Glomerular visceral epithelial cell (primary cell): ENCODE data around the gene NID1.

Experiments
- DNase-seq: peaks from one replicate; pipeline ENCODE4 v3.0.0-alpha.2; 2016; ENCODE audit errors: extremely low spot score

Gene NID1, protein sequence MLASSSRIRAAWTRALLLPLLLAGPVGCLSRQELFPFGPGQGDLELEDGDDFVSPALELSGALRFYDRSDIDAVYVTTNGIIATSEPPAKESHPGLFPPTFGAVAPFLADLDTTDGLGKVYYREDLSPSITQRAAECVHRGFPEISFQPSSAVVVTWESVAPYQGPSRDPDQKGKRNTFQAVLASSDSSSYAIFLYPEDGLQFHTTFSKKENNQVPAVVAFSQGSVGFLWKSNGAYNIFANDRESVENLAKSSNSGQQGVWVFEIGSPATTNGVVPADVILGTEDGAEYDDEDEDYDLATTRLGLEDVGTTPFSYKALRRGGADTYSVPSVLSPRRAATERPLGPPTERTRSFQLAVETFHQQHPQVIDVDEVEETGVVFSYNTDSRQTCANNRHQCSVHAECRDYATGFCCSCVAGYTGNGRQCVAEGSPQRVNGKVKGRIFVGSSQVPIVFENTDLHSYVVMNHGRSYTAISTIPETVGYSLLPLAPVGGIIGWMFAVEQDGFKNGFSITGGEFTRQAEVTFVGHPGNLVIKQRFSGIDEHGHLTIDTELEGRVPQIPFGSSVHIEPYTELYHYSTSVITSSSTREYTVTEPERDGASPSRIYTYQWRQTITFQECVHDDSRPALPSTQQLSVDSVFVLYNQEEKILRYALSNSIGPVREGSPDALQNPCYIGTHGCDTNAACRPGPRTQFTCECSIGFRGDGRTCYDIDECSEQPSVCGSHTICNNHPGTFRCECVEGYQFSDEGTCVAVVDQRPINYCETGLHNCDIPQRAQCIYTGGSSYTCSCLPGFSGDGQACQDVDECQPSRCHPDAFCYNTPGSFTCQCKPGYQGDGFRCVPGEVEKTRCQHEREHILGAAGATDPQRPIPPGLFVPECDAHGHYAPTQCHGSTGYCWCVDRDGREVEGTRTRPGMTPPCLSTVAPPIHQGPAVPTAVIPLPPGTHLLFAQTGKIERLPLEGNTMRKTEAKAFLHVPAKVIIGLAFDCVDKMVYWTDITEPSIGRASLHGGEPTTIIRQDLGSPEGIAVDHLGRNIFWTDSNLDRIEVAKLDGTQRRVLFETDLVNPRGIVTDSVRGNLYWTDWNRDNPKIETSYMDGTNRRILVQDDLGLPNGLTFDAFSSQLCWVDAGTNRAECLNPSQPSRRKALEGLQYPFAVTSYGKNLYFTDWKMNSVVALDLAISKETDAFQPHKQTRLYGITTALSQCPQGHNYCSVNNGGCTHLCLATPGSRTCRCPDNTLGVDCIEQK

DNA sequence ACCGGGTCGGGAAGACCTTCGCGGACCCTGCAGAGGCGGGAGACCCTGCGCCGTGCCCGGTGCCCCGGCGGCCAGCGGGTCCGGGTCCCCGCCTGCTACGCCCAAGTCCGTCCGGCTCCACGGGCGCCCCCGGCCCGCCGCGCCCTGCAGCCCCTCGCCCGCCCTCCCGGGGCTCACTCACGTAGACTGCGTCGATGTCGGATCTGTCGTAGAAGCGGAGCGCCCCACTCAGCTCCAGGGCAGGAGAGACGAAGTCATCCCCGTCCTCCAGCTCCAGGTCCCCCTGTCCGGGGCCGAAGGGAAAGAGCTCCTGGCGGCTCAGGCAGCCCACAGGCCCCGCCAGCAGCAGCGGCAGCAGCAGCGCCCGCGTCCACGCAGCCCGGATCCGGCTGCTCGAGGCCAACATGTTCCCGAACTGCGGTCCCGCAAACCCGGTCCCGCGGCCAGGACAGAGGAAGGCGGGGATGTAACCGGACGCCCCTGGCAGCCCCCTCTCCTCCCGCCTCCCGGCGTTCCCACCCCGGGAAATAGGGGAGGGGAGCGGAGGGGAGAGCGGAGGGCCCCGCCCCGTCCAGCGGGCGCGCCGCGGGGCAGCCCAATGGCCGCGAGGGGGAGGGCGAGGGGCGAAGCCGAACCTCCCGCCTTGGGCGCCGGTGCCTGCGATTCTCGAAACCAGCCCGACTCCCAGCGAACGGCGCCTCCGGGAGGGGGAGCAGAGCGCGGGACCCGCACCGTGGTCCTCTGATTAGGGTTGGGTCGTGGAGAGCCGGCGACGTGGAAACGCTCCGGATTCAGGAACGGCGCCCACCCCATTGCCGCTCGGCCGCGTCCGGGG lies at the start of gene NID1:
Gene NID1 (minus strand): TSS at position 417 of the 835 bp plus-strand sequence. CDS start 11 bp downstream, at position 406.
- DNase-seq = peak; percentile 85

DNA sequence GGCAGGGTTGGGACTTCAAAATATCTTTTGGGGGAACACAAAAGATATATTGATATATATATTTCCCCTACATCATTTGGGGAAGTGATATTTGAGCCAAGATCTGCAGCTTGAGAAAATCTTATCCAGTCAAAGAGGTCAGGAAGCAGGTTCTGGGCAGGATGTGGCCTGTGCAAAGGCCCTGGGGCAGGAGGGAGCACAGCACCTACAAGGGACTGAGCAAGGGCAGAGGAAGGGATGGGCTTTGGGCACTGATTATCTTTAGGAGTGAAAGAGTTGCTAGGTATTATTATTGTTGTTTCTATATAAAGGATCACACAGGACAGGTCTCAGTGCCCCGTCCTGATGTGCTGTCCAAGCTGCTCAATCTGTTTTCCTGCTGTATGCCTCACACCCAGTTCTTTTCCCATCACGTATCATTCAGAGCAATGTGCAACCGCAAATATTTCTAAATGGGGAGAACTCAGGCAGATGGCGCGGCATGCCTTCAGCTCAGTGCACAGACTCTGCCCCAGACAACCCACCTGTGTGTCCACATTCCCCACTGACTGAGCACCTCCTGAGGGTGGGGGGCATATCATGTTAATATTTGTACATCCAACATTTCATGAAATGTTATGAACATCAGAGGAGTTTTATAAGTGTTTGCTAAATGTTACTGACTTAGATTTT lies 49.3 kb upstream of the NID1 start:
- no peak for DNase-seq

DNA sequence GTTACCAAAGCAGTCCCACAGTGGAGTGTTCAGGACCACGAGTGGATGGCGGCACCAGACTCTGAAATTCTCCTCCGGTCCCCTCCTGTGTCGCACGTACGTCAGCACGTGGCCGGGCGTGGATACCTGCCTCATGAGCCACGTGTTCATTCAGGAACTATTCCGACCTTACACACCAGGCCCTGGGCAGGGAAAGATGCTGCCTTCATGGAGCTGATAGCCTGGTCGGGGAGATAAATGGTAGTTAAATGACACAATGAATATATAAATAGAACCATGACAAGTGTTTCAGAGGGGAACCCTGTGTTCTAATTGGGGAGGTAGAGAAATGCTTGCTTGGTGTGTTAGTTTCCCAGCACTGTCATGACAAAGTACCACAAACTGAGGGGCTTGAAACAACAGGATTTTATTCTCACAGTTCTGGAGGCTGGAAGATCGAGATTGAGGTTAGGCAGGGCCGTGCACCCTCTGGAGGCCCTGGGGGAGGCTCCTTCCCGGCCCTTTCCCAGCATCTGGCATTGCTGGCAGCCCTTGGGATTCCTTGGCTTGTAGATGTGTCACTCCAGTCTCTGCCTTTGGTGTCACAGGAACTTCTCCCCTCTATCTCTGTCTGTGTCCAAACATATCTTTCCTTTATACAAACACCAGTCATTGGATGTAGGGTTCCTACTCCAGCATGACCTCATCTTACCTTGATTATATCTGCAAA lies 48.6 kb upstream of the NID1 start:
- DNase-seq = no peak

DNA sequence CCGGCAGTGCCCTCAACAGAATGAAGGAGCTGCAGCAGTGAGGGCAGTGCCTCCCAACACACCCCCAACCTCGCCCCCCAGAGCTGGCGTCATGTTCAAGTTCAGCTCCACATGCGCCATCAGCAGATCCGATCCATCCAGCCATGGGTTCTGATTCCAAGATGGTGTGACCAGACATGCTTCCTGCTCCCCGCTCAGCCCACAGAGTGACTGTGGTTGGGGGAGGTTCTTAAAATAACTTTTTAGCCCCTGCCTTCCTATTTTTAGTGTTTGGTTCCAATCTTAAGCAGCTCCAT lies 47.4 kb upstream of the NID1 start:
- no peak for DNase-seq

DNA sequence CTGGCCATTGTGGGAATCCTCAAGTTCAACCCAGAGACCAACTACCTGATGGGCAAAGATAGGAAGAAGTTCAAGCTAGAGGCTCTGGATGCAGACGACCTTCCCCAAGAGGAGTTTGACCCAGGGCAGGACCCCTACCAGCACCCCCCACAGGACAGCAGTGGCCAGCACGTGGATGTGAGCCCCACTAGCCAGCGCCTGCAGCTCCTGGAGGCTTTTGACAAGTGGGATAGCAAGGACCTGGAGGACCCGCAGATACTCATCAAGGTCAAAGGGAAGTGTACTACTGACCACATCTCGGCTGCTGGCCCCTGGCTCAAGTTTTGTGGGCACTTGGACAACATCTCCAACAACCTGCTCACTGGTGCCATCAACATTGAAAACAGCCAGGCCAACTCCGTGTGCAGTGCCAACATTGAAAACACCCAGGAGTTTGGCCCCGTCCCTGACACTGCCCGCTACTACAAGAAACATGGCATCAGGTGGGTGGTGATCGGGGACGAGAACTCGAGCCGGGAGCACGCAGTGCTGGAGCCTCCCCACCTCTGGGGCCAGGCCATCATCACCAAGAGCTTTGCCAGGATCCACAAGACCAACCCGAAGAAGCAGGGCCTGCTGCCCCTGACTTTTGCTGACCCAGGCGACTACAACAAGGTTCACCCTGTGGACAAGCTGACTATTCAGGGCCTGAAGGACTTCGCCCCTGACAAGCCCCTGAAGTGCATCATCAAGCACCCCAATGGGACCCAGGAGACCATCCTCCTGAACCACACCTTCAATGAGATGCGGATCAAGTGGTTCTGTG lies 46.8 kb upstream of the NID1 start:
- DNase-seq = no peak

DNA sequence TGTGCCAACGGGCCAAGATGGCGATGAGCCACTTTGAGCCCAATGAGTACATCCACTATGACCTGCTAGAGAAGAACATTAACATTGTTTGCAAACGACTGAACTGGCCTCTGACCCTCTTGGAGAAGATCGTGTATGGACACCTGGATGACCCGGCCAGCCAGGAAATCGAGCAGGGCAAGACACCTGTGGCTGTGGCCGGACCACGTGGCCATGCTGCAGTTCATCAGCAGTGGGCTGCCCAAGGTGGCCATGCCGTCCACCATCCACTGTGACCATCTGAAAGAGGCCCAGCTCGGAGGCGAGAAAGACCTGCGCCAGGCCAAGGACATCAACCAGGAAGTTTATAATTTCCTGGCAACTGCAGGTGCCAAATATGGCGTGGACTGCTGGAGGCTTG lies 45.2 kb upstream of the NID1 start:
- no peak for DNase-seq

DNA sequence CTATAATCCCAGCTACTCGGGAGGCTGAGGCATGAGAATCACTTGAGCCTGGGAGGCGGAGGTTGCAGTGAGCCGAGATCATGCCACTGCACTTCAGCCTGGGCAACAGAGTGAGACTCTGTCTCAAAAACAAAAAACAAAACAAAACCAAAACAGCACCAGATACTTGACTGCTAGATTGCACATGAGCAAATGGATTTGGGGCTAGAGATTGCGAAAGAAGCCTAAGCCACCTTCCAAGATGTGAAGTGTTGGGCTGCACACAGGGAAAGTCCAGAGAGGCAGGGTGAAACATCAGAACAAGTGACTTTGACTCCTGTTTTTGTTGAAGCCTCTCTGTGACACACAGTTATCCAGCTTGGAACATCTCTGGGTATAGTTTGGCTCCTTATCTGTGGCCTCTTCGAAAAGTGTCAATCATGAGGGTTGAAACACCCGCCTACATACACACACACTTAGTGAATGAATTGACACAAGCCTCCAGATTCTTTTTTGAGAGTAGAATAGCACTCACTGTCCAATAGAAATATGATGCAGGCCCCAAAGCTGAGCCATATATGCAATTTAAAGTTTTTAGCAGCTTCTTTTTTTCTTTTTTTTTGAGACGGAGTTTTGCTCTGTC lies 43.2 kb upstream of the NID1 start:
- no peak for DNase-seq

DNA sequence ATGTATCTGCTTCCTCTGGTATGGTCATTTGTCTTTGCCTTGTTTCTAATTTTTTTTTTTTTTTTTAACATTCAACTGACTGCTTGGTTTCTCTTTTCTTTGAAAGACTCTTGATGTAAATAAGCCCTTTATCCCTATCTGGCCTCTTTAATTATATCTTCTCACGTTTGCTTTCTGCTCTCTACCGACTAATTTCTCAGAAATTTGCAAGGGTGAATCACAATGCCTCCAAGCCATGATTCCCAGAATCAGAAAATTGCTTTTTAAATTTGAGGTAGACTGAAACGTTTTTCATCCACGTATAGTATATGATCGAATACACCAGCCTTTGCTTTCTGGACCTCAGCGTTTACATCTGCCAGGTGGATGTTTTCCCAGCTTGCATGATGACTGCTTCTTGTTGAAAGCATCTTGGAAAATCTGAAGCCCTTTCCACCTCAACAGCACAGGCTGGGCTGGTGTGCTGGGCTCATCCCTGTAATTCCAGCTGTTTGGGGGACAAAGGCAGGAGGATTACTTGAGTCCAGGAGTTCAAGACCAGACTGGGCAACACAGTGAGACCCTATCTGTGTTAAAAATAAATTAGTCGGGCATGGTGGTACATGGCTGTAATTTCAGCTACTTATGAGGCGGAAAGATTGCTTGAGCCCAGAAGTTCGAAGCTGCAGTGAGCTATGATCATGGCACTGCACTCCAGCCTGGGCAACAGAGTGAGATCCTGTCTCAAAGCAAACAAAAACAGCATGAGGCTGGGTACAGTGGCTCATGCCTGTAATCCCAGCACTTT lies 42.4 kb upstream of the NID1 start:
- no peak for DNase-seq

DNA sequence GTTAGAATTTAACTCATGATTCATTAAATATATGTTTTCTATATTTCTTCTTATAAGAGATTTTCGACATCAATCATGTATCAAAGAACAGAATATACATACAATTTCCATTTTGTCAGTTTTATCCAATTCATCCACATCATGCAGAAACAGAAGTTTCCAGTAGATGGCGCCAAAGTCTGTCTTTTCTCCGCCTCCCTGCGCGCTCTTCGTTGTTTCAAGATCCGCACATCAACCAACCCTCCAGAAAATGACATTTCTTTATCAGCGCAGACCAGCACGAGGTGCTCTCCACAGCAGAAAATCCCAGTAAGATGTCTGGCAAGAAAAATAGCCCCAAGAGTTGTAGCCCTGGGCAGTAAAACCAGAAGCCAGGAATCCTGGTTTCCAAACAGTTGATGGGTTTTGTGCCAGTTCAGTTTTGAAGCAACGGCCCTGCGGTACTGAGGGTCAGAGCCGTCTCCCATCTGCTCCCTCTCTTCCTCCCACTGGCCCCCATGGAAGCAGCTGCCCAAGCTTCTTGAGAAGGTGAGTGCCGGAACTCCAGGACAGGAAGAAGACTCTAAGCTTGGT lies 38.8 kb upstream of the NID1 start:
- DNase-seq = peak; percentile 55

DNA sequence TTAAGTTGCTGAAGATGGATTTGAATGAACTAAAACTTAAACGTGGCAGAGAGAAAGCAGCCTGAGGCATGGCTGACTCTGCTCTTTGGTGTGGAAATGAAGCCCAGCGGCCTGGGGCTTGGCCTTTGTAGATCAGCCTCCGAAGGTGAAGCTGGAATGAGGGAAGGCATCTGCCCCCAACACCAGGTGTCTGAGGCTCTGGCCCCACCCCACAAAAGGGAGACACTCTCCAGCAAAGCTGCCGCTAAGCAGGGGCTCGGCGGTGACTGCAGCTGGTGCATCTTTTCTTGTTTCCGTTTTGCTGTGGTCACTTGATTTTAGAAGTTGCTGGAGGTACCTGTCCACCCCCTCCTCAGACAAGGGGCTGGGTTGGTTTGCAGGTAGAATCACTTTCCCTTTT lies 38.2 kb upstream of the NID1 start:
- no peak for DNase-seq

DNA sequence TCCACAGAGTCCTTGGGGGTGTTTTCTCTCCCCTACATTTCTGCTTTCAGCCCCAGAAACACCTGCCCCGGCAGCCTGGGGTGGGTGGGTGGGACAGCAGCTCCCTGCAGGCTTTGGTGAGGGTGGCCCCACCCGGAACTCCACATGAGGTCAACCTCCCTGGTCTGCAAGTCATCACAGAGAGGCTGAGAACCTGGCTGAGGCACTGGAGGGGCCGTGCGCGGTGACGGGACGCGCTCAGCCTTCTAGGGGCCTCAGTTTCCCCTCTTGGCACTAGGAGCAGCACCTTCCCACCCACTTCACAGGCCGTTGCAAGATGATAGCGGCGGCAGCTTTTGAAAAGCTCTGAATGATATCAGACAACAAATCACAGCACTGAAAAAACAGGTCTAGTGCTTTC lies 37.7 kb upstream of the NID1 start:
- DNase-seq = no peak

DNA sequence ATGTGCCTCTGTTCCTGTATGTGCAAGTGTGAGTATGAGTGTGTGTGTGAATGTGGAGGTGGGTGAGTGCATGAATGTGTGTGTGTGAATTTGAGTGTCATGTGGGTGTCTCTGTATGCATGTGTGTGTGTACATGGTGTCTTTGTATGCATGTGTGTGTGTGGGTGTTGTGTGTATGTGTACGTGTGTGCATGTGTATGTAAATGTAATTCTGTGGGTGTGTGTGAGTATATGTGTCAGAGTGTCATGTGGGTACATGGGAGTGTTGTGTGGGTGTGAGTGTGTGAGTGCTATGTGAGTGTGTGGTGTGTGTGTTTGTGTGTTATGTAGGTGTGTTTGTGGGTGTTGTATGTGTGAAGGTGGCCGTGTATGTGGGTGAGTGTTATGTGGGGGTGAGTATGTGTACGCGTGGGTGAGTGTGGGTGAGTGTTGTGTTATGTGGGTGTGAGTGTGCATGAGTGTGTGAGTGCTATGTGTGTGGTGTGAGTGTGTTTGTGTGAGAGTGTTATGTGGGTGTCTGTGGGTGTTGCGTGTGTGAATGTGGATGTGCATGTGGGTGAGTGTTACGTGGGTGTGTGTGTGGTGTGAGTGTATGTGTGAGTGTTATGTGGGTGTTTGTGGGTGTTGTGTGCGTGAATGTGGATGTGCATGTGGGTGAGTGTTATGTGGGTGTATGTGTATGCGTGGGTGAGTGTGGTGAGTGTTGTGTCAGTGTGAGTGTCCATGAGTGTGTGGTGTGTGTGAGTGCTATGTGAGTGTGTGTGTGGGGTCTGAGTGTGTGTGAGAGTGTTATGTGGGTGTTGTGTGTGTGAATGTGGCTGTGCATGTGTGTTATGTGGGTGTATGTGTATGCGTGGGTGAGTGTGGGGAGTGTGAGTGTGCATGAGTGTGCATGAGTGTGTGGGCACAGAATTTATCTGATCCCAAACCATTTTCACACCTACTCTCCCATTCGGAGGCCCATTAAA lies 36.6 kb upstream of the NID1 start:
- DNase-seq = no peak

DNA sequence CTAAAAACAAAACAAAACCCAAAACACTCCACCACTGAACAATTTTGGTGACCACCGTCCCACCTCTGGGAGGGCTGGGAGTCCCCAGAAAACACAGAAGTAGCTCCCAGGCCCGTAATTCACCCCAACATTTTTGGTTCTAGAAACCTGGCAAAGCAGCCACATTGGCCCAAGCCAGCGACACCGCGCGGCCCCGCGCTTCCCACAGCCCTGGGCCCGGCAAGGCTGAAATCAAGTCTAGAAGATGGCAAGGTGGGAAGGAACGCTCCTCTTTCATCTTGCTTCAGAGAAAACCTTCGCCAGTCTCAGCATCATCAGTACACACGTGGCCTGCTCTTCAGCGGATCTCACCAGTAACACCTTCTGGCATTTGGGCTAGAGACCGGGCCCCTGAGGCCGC lies 35.9 kb upstream of the NID1 start:
- DNase-seq = no peak

DNA sequence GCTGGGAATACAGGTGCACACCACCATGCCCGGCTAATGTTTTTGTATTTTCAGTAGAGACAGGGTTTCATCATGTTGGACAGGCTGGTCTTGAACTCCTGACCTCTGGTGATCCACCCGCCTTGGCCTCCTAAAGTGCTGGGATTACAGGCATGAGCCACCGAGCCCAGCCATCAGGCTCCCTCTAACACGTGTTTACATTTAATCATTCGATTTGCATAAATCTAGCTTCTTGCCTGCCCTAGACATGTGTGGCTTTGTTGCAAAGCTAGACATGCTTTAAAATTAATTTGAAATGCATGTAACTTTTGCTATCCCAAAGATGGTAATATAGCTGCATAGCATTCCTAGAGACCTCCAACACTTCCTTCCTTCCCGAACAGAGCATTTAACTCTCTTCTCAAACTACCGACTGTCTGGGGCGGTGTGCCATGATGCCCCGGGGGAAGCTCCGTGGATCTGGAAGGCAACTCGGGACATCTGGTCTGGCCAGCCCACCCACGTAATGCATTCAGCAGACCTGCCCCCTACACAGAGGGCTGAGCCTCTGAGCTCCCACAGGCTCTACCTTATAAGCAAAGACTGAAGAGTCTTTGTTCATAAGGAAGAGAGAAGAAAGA lies 34.6 kb upstream of the NID1 start:
- no peak for DNase-seq

DNA sequence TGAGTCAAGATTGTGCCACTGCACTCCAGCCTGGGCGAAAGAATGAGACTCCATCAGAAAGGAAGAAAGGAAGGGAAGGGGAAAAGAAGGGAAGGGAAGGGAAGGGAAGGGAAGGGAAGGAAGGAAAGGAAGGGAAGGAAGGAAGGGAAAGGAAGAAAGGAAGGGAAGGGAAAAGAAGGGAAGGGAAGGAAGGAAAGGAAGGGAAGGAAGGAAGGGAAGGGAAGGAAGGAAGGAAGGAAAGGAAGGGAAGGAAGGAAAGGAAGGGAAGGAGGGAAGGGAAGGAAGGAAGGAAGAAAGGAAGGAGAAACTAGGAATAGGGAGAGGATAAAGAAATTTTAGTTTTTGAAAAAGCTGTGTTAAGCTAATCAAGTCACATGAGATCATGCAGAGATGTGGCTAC lies 33.4 kb upstream of the NID1 start:
- no peak for DNase-seq
